Bone marrow (tissue), 2 donors: ENCODE measurements around the gene IFITM2.
"Not testable (repeated sequence)": the region's sequence is repeated elsewhere in the genome, so short reads cannot be mapped to it uniquely, and the experiment has no call there.

Source experiments
- DNase-seq, 2 donors: peaks; one replicate each; lab custom pipeline; 2025; lab: John Stamatoyannopoulos, UW

Gene IFITM2

GRCh38 chr11:307766-308708 lies at the start of gene IFITM2:
Gene IFITM2, plus strand, starts transcription at chr11:307816. Its CDS starts 377 bp downstream, at chr11:308193.
- peak; percentile 34 to 66 for DNase-seq

- DNase-seq, result no peak
These were observed 48.2 kb upstream of the IFITM2 start for GRCh38 chr11:259413-259812.

GRCh38 chr11:261624-262023 lies 46.0 kb upstream of the IFITM2 start:
- DNase-seq, result no peak

- no peak for DNase-seq
These were observed 40.8 kb upstream of the IFITM2 start for GRCh38 chr11:266676-267439.

GRCh38 chr11:267491-267994 lies 40.1 kb upstream of the IFITM2 start:
- DNase-seq, result peak; percentile 20 to 54

GRCh38 chr11:268716-269145 lies 38.9 kb upstream of the IFITM2 start:
- not testable (repeated sequence) for DNase-seq

- peak; percentile 49 to 78 for DNase-seq
These were observed 38.3 kb upstream of the IFITM2 start for GRCh38 chr11:269146-269890.

- no peak for DNase-seq
These were observed 36.9 kb upstream of the IFITM2 start for GRCh38 chr11:270451-271318.

GRCh38 chr11:271319-271715 lies 36.3 kb upstream of the IFITM2 start:
- no peak for DNase-seq

GRCh38 chr11:272195-272930 lies 35.3 kb upstream of the IFITM2 start:
- DNase-seq, result no peak

- DNase-seq, result no peak
These were observed 34.8 kb upstream of the IFITM2 start for GRCh38 chr11:272931-273198.

- DNase-seq, result no peak
These were observed 31.4 kb upstream of the IFITM2 start for GRCh38 chr11:276219-276618.

- DNase-seq, result no peak
These were observed 29.3 kb upstream of the IFITM2 start, which contains the start of gene NLRP6 for GRCh38 chr11:278001-278951. Gene NLRP6, plus strand, starts transcription at chr11:278407. Its CDS starts 163 bp downstream, at chr11:278570.

GRCh38 chr11:279040-279965 lies 28.3 kb upstream of the IFITM2 start:
- DNase-seq, result no peak

GRCh38 chr11:279966-280705 lies 27.5 kb upstream of the IFITM2 start:
- no peak for DNase-seq

GRCh38 chr11:280706-281485 lies 26.7 kb upstream of the IFITM2 start:
- no peak for DNase-seq
